Stimulated activated CD8-positive, alpha-beta memory T cell treated with anti-CD3 and anti-CD28 coated beads, Interleukin-7, amount 100 ng/mL, for 48 hours (primary cell): Measurements from ENCODE around the gene HPGD.

ENCODE experiments used
- DNase-seq, 2 donors: peaks; one replicate each; pipeline ENCODE4 v3.0.0-alpha.2; 2020; ENCODE audit warnings: low read depth in 1 of 2; ENCODE audit errors: extremely low read depth in 1 of 2

Gene HPGD

GRCh38 chr4:174479140-174479539 lies 43.1 kb downstream of the HPGD start:
- no peak for DNase-seq

DNA sequence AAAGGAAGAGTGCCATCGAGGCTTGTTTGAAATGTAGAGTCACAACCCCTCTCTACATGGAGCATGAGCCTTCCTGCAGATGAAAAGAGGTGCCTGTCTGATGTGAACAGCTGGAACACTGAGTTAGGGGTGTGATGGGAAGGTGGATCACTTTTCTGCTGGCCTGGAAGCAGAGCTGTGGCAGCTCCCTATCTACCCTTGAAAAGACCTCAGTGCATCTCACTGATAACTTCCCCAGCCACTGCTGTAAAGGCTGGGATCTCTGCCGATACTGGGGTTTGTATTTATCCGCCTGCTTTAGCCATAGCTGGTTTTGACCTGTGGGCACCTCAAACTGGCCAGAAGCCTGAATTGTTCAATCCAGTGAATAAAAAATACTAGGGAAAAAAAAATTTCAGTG lies 46.8 kb downstream of the HPGD start:
- DNase-seq: no peak

DNA sequence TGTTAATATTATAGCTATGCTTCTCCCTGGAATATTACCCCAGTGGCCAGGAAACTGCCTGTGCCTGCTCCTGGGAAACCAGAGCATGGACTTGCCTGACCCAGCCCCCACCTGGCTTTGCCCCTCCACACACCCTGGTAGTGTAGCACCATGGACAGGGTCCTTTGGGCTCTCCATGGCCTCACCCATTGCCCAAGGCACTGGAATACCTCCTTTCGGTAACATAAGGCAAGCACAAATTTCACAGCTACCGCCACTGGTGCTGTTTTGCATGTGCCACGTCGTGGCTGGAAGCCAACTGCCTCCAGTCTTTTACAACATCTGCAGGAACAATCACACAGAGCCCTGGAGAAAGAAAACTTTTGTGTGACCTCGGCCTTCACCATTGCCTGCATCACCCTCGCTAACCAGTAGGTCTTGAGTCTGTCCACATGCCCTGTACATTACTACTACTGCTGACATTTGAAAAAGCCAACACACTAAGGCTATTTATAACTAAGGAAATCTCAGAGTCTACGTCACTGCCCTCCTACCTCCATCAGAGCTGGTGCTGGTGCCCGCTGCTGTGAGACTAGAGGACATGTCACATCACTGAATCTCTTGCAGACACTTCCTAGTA lies 47.7 kb downstream of the HPGD start:
- DNase-seq: no peak

DNA sequence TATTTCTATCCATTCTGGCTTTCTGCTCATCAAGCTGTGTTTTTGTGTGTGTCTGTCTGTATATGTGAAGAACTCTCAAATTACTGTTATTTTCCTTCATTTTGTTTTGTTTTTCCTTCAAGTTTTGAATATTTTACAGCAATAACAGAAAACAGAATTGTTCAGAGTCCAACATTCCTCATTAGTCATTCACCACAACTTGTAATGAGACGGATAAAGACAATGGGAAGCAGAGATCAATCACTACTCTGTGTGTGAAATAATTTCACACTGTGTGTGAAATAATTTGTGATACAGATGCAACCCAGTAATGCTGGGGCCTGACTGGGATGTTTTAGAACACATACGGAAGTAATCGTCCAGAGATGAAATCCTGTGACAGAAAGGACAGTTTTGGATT lies 55.2 kb downstream of the HPGD start:
- DNase-seq: no peak

DNA sequence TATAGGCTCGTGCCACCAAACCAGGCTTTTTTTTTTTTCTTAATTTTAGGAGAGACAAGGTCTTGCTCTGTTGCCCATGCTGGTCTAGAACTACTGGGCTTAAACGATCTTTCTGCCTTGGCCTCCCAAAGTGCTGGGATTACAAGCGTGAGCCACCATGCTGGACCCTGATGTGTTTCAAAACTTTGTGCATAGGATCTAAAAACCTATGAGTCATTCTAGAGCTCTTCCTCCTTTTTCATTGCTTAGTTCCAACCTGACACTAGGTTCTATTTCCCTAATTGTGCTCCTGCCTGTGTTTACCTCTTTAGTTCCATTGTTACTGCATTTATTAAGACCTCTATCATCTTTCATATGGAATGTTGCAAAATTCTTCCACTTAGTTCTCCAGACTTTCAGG lies 57.3 kb downstream of the HPGD start:
- no peak for DNase-seq

GRCh38 chr4:174461466-174462106 lies 60.7 kb downstream of the HPGD start:
- no peak for DNase-seq

DNA sequence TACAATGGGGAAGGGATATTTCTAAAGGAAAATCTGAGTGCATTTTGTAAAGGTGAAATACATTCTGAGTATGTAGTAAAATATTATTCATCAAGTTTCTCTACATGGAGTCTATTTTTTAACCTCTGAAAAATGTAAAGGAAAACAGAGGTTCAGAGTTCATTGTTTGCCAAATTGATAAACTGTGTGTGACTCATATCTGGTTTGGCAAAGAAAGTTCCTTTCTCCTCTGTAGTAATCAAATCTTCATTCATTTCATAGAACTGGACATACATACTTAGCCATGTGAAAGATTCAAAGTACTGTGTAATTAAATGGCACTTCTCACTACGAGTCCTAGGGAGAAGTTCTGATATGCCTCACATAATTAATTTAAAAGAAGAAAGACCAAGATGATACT lies 61.6 kb downstream of the HPGD start:
- DNase-seq: no peak

- no peak for DNase-seq
Observed at GRCh38 chr4:174457468-174457867, 64.8 kb downstream of the HPGD start.

GRCh38 chr4:174454815-174455473 lies 67.3 kb downstream of the HPGD start:
- no peak for DNase-seq

DNA sequence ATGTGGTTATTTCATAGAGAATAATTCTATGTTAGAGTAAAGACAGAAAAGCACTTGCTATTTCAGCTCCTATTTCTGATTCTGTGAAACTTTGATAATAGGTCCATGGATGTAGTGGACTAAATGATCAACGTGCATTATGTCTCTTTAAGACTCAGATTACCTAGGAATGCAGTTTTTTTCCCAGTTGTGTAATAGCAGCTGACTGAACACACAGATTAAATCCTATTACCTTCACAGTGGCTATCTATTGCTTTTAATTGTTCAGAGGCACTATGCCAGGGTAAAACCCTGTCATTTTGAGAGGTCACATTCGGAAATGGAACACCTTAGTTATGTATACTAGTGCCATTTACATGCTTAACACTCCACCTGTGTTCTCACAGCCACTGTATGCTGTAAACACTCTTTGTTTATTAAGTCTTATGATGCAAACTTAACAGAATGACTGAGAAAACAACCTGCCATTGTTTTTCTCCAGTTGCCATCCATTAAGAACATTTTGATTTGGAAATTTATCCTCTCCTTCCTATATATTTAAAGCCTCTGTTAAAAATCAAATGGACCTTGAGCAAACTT lies 70.5 kb downstream of the HPGD start:
- no peak for DNase-seq

GRCh38 chr4:174450786-174451125 lies 71.5 kb downstream of the HPGD start:
- no peak for DNase-seq

DNA sequence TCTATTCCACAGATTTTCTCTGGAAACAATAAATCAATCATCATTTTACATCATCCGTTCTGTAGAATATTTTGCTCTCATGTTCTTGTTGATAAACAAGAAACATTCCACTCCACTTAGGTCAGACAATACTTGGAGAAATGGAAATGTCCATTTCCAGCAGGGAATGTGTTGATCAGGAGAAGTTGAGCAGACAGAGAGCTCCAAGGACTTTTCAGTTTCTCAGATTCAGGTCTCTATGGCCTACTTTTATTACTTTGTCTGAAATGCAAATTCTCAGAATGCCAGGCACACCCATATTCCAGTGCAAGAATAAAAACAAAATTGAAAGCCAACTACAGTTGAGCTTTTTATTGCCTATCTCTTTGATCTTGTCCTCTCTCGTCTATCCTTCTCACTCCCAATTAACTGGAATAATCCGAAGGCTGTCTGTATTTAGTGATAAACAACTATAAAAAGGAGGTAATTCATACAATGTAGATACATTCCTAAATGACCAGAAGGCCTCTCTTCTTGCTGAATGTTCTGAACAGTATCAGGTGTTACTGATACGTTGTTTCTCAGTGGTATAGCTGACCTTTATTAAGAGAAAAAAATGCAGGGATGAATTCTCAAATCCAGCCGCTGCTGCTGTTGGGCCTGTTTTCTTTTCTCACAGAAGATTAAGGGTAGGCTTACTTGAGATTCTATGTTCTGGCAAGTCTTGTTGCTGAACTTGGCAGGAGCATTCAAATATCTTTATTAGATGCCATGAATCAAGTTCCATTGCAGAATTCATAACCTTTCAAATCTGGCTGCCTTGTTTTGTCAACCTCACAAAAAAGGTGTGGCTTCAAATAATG lies 72.1 kb downstream of the HPGD start:
- no peak for DNase-seq

DNA sequence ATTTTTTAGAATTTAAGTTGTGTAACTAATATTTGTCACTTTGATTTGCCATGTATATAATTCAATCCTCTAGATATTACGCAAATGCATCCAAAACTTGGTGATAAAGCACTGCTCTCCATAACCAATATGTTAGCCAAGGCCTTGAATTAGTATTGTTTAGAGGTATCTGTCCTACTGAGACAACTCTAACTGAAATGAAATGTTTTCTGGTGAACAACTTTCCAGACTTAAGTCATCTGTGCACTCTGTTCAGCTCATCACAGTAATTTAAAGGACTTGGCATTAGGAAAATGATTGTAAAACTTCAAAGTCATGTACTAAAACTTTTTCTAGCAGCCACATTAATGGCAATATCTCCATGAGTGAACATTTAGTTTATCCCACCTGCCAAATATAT lies 73.1 kb downstream of the HPGD start:
- DNase-seq: no peak

GRCh38 chr4:174444390-174444789 lies 77.9 kb downstream of the HPGD start:
- DNase-seq: no peak
